ENCODE results near the gene CELA3A. TPM values are rescaled to one million over a fixed set of nuclear protein-coding genes. Genes with fewer than 3 reads are reported as not detected.

The CELA3A gene
- total and polyA plus RNA-seq, 4 donors = 0.06 to 0.23 TPM; not detected in 2

DNA sequence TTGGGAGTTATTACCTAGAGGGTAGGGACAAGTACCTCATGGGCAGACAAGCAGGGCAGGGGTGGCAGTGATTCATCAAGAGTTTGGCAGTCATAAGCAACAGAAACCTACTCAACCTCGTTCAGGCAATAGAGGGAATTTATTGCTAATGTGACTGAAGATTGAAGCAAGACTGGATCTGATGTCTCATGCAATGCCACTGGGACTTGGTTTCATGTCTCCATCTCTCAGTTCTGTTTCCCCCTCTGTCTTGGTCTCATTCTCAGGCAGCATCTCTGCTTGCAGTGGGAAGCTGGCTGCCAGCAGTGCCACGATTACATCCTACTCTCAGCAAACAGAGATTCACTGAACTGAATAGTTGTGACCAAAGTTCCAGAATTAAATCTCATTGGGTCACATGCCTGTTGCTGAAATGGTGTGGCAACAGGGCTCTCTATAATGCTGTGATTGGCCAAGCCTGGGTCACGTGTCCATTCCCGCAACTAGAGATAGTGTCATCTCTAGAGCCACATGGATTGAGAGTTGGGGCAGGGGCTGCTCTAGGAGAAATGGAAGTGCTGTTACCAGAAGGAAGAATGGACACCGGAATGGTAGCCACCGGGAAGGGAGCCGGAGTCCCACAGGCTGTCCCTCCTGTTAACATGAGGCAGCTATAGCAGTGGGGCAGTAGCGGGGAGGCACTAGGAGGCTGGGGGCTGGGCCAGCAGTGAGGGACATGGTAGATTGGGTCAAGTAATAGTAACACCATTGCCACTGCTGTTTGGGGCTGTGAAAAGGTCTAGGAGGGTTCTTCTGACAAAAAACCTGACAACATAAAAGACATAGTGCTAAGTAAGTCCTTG lies 47.1 kb downstream of the CELA3A start:
- no peak overlapping the region for H3K27ac ChIP-seq (ENCODE audit: low read depth in 1 of 2, low read length in 2 of 2)
- H3K9ac ChIP-seq (ENCODE audit: low read depth in 1 of 2, low read length in 2 of 2) = no peak overlapping the region
- H3K36me3 ChIP-seq (ENCODE audit: control insufficient read depth in 4 of 4, insufficient read depth in 3 of 4, low read depth in 1 of 4, low read length in 3 of 4) = no peaks in the 10 kb centered on the region
- WGBS = 63% methylated on average over 8 of the region's 8 CpGs
- H3K27me3 ChIP-seq (ENCODE audit: control insufficient read depth in 4 of 4, insufficient read depth in 4 of 4, low read length in 3 of 4) = no peaks in the 10 kb centered on the region
- TF ChIP-seq SP1 (IDR thresholded peaks at IDR 0.05) (no peak), RAD21 (IDR thresholded peaks at IDR 0.05) (no peak), HNF4A (conservative IDR thresholded peaks at IDR 0.05) (no peak), NR2F2 (IDR thresholded peaks at IDR 0.05) (no peak), JUND (IDR thresholded peaks at IDR 0.05) (no peak), TAF1 (conservative IDR thresholded peaks at IDR 0.05) (no peak), HNF4G (IDR thresholded peaks at IDR 0.05) (no peak), FOXA1 (IDR thresholded peaks at IDR 0.05) (no peak), EGR1 (IDR thresholded peaks at IDR 0.05; ENCODE audit: low read depth in 2 of 2) (no peak), GABPA (IDR thresholded peaks at IDR 0.05 in 1 of 2, conservative IDR thresholded peaks at IDR 0.05 in 1 of 2) (no peak), YY1 (IDR thresholded peaks at IDR 0.05) (no peak), FOXA2 (IDR thresholded peaks at IDR 0.05) (no peak), RXRA (IDR thresholded peaks at IDR 0.05) (no peak)
- TF ChIP-seq, protein P1, sequence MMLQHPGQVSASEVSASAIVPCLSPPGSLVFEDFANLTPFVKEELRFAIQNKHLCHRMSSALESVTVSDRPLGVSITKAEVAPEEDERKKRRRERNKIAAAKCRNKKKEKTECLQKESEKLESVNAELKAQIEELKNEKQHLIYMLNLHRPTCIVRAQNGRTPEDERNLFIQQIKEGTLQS (IDR thresholded peaks at IDR 0.05) = no peak
- TF ChIP-seq, protein P2, sequence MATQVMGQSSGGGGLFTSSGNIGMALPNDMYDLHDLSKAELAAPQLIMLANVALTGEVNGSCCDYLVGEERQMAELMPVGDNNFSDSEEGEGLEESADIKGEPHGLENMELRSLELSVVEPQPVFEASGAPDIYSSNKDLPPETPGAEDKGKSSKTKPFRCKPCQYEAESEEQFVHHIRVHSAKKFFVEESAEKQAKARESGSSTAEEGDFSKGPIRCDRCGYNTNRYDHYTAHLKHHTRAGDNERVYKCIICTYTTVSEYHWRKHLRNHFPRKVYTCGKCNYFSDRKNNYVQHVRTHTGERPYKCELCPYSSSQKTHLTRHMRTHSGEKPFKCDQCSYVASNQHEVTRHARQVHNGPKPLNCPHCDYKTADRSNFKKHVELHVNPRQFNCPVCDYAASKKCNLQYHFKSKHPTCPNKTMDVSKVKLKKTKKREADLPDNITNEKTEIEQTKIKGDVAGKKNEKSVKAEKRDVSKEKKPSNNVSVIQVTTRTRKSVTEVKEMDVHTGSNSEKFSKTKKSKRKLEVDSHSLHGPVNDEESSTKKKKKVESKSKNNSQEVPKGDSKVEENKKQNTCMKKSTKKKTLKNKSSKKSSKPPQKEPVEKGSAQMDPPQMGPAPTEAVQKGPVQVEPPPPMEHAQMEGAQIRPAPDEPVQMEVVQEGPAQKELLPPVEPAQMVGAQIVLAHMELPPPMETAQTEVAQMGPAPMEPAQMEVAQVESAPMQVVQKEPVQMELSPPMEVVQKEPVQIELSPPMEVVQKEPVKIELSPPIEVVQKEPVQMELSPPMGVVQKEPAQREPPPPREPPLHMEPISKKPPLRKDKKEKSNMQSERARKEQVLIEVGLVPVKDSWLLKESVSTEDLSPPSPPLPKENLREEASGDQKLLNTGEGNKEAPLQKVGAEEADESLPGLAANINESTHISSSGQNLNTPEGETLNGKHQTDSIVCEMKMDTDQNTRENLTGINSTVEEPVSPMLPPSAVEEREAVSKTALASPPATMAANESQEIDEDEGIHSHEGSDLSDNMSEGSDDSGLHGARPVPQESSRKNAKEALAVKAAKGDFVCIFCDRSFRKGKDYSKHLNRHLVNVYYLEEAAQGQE (IDR thresholded peaks at IDR 0.05) = no peak
- TF ChIP-seq, protein P3, sequence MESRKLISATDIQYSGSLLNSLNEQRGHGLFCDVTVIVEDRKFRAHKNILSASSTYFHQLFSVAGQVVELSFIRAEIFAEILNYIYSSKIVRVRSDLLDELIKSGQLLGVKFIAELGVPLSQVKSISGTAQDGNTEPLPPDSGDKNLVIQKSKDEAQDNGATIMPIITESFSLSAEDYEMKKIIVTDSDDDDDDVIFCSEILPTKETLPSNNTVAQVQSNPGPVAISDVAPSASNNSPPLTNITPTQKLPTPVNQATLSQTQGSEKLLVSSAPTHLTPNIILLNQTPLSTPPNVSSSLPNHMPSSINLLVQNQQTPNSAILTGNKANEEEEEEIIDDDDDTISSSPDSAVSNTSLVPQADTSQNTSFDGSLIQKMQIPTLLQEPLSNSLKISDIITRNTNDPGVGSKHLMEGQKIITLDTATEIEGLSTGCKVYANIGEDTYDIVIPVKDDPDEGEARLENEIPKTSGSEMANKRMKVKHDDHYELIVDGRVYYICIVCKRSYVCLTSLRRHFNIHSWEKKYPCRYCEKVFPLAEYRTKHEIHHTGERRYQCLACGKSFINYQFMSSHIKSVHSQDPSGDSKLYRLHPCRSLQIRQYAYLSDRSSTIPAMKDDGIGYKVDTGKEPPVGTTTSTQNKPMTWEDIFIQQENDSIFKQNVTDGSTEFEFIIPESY (IDR thresholded peaks at IDR 0.05) = no peak
- TF ChIP-seq, protein P4, sequence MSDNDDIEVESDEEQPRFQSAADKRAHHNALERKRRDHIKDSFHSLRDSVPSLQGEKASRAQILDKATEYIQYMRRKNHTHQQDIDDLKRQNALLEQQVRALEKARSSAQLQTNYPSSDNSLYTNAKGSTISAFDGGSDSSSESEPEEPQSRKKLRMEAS (IDR thresholded peaks at IDR 0.05) = no peak
- TF ChIP-seq, protein P5, sequence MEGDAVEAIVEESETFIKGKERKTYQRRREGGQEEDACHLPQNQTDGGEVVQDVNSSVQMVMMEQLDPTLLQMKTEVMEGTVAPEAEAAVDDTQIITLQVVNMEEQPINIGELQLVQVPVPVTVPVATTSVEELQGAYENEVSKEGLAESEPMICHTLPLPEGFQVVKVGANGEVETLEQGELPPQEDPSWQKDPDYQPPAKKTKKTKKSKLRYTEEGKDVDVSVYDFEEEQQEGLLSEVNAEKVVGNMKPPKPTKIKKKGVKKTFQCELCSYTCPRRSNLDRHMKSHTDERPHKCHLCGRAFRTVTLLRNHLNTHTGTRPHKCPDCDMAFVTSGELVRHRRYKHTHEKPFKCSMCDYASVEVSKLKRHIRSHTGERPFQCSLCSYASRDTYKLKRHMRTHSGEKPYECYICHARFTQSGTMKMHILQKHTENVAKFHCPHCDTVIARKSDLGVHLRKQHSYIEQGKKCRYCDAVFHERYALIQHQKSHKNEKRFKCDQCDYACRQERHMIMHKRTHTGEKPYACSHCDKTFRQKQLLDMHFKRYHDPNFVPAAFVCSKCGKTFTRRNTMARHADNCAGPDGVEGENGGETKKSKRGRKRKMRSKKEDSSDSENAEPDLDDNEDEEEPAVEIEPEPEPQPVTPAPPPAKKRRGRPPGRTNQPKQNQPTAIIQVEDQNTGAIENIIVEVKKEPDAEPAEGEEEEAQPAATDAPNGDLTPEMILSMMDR (IDR thresholded peaks at IDR 0.05; ENCODE audit: low read depth, low read length, missing input control) = no peak
- no peaks in the 10 kb centered on the region for H3K9me3 ChIP-seq (ENCODE audit: control insufficient read depth in 4 of 4, low read length in 3 of 4)
- peaks cover 0 to 5% (median 1%) of the 10 kb centered on the region in 4 donors for H3K4me1 ChIP-seq (ENCODE audit: control insufficient read depth in 4 of 4, insufficient read depth in 4 of 4, low read length in 3 of 4)
- no peak for DNase-seq (ENCODE audit: low spot score)
- no peak overlapping the region for H3K4me3 ChIP-seq (ENCODE audit: low read depth in 1 of 3, low read length in 3 of 3)

Measured in liver (tissue), 9 donors.